MM.1S (cell line): ENCODE measurements around the gene BRF1.

Experiments
- CTCF ChIP-seq: fragments of 300-600 bp; sonication (generic); IDR thresholded peaks from 2 replicates; pipeline ENCODE4 v1.5.1; 2016; ENCODE audit warnings: antibody characterized with exemption, low read length, mixed read lengths
- EZH2 ChIP-seq: fragments of 300-600 bp; sonication (generic); optimal IDR thresholded peaks from 2 replicates; pipeline ENCODE3; 2017; ENCODE audit warnings: low read depth, mild to moderate bottlenecking, antibody characterized with exemption, low read length, mixed read lengths
- EZH2phosphoT487 ChIP-seq: fragments of 300-600 bp; sonication (generic); IDR thresholded peaks from 2 replicates; pipeline ENCODE4 v1.6.1; 2018; ENCODE audit warnings: antibody characterized with exemption, low read length

- TF ChIP-seq EZH2phosphoT487: no peak
- no peak for TF ChIP-seq EZH2
- TF ChIP-seq CTCF: no peak
Measured at GRCh38 chr14:105257464-105257863, 43.3 kb downstream of the BRF1 start.
